ENCODE measurements around the gene GALM. TPM values are rescaled to one million over a fixed set of nuclear protein-coding genes. Genes with fewer than 3 reads are reported as not detected.

GALM gene
- total and polyA plus RNA-seq, 10 of the 15 experiments (the other 5 are each of a cell fraction or from before 2014, with no cell fraction given): 1.1 to 4.0 (median 1.7) TPM

GRCh38 chr2:38629684-38630083 lies 36.2 kb upstream of the GALM start:
- FAIRE-seq (no peak), ATAC-seq (no peak), DNase-seq (ENCODE audit: low read depth, low spot score) (no peak)
- no peaks in the 10 kb centered on the region for H4K20me1 ChIP-seq (ENCODE audit: control insufficient read depth, insufficient read depth)
- POLR2A ChIA-PET: interaction anchor here (2.3 kb wide), 1 partner anchor 10 kb away, joined by 5 read pairs; no protein-coding TSS in a partner anchor
- TF ChIP-seq JUNB (IDR thresholded peaks at IDR 0.05): no peak
- no peak for TF ChIP-seq ZNF384 (IDR thresholded peaks at IDR 0.05; ENCODE audit: borderline replicate concordance, low read depth, low read length)
- no peak for TF ChIP-seq SREBF1 (IDR thresholded peaks at IDR 0.05; ENCODE audit: low read length)
- no peak for TF ChIP-seq NFIC (IDR thresholded peaks at IDR 0.05; ENCODE audit: low read depth, low read length)
- TF ChIP-seq SMARCA5 (IDR thresholded peaks at IDR 0.05): no peak
- no peak for TF ChIP-seq KDM1A (IDR thresholded peaks at IDR 0.05; ENCODE audit: borderline replicate concordance)
- TF ChIP-seq GATAD2B (conservative IDR thresholded peaks at IDR 0.05; ENCODE audit: low read depth): no peak
- TF ChIP-seq ELK1 (IDR thresholded peaks at IDR 0.05; ENCODE audit: low read depth, low read length): no peak
- TF ChIP-seq LARP7 (IDR thresholded peaks at IDR 0.05): no peak
- TF ChIP-seq E2F4 (IDR thresholded peaks at IDR 0.05; ENCODE audit: low read depth, low read length): no peak
- no peak for TF ChIP-seq TCF12 (IDR thresholded peaks at IDR 0.05; ENCODE audit: low read depth, low read length)
- no peak for TF ChIP-seq CREM (IDR thresholded peaks at IDR 0.05; ENCODE audit: low read depth)
- TF ChIP-seq TBL1XR1 (IDR thresholded peaks at IDR 0.05; ENCODE audit: low read depth, low read length): no peak
- TF ChIP-seq HDGF (IDR thresholded peaks at IDR 0.05): no peak
- no peak for TF ChIP-seq BRCA1 (IDR thresholded peaks at IDR 0.05; ENCODE audit: low read depth, low read length)
- no peak overlapping the region for H3K4me3 ChIP-seq
- no peak overlapping the region for H3K27ac ChIP-seq (ENCODE audit: control insufficient read depth, insufficient read depth)
- no peaks in the 10 kb centered on the region for H3K36me3 ChIP-seq (ENCODE audit: control insufficient read depth in 2 of 2, insufficient read depth in 2 of 2, low read length in 1 of 2)
- SMC1A ChIA-PET (ENCODE audit: uncharacterized antibody, unreplicated experiment): interaction anchor here (1.6 kb wide), 1 partner anchor 12 kb away, joined by 4 read pairs; no protein-coding TSS in a partner anchor
- no peak overlapping the region for H3K4me2 ChIP-seq (ENCODE audit: control insufficient read depth, insufficient read depth)
- peaks cover 0 to 2% of the 10 kb centered on the region in 2 experiments; a peak in 1 of 4 replicates for H3K27me3 ChIP-seq (replicated peaks in 1 of 2; ENCODE audit: control insufficient read depth in 2 of 2, insufficient read depth in 2 of 2, low read length in 1 of 2)
- in situ Hi-C loops (cut with MboI) (no loop called here), intact Hi-C loops (cut with micrococcal nuclease; ENCODE audit: unreplicated experiment) (no loop called here)
- no peak overlapping the region for H3K9ac ChIP-seq (ENCODE audit: control insufficient read depth, insufficient read depth, low read length)
- 100% methylated on average over 1 of the region's 1 CpG for WGBS (ENCODE audit: insufficient coverage, insufficient replicate concordance, low lambda C conversion rate, missing lambda C conversion rate)
- CTCF ChIA-PET: interaction anchor here (1.0 kb wide), 1 partner anchor 48 kb away, joined by 3 read pairs; no protein-coding TSS in a partner anchor
- RAD21 ChIA-PET (ENCODE audit: unreplicated experiment): interaction anchor here (1.4 kb wide), 1 partner anchor 8 kb away, joined by 3 read pairs; no protein-coding TSS in a partner anchor
- H3K4me1 ChIP-seq (ENCODE audit: control insufficient read depth, insufficient read depth, low read length): peaks cover 15% of the 10 kb centered on the region
- no peak overlapping the region for H2AFZ ChIP-seq (ENCODE audit: control insufficient read depth, low read depth, low read length)
- peaks cover 3% of the 10 kb centered on the region; the same call in 2 of the 3 replicates for H3K9me3 ChIP-seq (replicated peaks; ENCODE audit: control insufficient read depth, insufficient read depth, low read length)
- no peaks in the 10 kb centered on the region for H3K79me2 ChIP-seq (ENCODE audit: control insufficient read depth, insufficient read depth, low read length)
- BruUV-seq (replicated peaks): no TSS peak
